GM18867 (cell line): Measurements from ENCODE around the gene ARHGEF4.
A peak's percentile ranks its signal among the peaks of the same experiment; 100 is the strongest.

ENCODE experiments used
- ATAC-seq: cut with Tn5 transposase; IDR thresholded peaks from one replicate; pipeline ENCODE4 v1.9.1; 2021; ENCODE audit warnings: mild to moderate bottlenecking, moderate library complexity; ENCODE audit not compliant: unreplicated experiment

Gene ARHGEF4

GRCh38 chr2:130915149-130915548 lies 78.4 kb downstream of the ARHGEF4 start:
- ATAC-seq, result no peak

DNA sequence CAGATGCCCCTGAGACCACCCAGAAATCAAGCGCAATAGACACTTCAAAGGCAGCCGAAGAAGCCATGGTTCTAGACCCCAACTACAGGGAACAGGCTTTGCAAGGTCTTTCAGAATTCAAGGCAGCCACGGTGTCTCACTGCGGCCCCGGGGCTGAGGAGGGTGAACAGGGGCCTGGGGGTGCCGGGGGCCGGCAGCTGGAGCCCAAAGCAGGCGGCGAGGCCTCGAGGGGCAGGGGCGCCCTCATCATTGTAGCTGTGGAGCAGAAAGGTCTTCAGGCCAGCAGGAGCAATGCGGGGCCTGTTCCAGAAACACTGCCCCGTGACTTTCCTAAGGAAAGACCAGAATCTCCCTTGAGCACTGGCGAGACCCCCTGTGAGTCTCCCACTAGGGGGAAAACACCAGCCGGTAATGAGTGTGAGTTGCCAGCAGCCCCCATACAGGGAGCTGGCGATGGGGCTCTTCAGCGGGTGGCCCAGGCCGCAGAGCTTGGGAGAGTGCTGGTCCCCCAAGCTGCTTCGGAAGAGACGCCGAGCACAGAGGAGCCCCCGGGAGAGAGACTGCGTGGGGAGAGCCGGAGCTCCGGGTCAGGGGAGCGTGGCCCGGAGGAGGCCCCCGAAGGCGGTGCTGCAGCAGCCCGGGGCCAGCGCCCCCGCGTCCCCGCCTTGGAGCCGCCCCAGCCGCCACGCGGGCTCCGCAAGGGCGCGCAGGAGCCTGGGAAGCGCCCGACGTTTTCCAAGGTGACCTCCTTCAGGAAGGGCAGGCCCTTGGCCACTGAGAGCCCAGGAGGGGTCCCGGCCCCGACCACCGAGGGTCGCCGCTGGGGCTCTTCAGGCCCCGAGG lies 79.1 kb downstream of the ARHGEF4 start:
- no peak for ATAC-seq

DNA sequence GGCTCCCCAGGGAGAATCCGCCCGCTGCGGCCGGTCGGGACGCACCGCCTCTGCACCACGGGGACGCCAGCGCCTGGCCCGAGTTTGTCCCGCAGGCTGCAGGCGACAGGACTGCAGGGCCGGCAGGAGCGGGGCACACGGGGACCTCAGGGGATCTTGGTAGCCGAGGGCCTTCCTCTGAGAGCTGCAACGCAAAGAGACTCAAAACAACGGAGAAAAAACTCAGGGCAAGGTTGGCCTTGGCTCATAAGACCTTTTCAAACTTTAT lies 79.7 kb downstream of the ARHGEF4 start:
- ATAC-seq, result no peak

- no peak for ATAC-seq
These were observed 80.4 kb downstream of the ARHGEF4 start for GRCh38 chr2:130917006-130917688.

GRCh38 chr2:130918393-130918792 lies 81.7 kb downstream of the ARHGEF4 start:
- no peak for ATAC-seq

DNA sequence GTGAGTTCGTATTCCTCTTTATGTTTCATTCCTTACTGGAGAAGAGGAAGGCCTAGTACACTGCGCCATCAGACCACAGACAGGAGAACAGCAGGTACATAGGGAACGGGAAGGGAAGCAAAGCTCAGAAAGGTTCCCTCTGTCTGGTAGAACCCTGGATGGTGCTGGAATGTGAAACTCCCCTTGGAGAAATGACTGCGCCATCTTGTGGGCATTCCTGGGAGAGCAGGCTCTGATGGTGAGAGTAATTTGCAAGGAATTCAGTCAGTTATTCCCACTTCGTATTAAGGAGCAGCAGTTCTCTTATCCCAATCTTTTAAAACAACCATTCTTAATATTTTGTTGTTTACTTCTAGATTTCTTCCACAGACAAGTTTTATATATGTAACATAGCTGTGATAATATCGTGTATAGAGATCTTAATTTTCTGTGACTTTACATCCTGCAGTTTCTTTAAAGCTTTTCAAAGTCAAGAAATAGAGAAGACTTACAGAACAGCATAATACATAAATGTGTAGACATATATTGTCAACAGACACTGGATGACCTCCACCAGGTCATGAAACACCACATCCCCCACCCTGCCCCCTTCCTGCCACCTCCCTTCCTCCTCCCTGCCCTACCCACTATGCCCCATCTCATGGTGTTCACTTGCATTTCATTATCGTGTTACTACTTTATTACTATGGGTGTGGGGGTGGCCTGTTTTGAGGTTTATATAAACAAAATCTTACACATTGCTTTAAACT lies 83.9 kb downstream of the ARHGEF4 start:
- no peak for ATAC-seq

- ATAC-seq, result no peak
These were observed 84.4 kb downstream of the ARHGEF4 start for GRCh38 chr2:130921164-130921476.

- no peak for ATAC-seq
These were observed 85.7 kb downstream of the ARHGEF4 start for GRCh38 chr2:130922417-130922816.

DNA sequence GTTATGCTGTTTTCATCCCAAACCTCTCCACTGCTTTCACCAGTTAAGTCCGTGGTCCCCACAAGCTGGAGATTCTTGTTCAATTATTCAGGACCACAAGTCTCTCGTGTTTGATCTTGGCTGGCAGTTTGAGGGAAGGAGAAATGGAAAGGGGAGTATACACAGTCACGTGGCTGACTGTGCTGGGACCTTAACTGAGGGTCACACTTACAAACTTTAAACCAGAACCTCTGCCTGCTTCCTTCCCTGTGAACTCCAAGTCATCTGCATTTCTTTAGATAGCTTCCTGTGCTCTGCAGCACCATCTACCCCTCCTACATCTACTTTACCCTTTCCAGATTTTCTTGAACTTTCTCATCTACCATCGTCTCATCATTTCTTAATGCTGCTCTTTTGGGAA lies 91.7 kb downstream of the ARHGEF4 start:
- ATAC-seq, result no peak

DNA sequence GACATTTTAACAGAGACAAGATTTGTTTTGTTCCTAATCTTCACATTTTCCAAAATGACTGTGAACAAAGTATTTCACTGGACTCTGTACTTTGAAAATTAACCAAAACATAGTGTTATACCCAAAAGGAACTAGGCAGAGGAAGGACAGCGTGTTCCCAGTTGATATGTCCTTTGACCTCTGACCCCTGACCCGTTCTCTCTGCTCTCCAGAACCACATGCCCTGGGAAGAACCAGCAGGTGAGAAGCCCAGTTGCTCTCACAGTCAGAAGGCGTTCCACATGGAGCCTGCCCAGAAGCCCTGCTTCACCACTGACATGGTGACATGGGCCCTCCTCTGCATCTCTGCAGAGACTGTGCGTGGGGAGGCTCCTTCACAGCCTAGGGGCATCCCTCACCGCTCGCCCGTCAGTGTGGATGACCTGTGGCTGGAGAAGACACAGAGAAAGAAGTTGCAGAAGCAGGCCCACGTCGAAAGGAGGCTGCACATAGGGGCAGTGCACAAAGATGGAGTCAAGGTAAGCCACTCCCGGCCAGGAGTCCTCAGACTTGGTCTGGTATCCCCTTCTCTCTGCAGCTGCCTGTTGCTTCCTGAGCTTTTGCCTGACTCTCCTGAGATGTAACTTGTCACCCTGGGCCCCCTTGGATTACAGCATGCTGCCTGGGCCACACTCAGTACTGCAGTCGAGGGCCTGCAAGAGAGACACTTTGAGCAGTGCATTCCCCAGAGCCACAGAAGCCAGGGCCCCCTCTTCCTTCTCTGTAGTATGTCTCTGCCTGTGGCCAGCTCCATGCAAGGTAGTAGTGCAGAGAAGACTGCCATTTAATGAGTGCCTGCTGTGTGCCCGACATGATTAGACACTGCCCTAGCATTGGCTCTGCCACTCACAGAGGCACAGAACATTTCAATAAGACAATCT lies 94.3 kb downstream of the ARHGEF4 start:
- ATAC-seq, result no peak

- ATAC-seq, result no peak
These were observed 96.8 kb downstream of the ARHGEF4 start for GRCh38 chr2:130933501-130933900.

GRCh38 chr2:130936451-130936850 lies 99.7 kb downstream of the ARHGEF4 start:
- ATAC-seq, result no peak

- ATAC-seq, result no peak
These were observed 111.3 kb downstream of the ARHGEF4 start for GRCh38 chr2:130947967-130948366.

DNA sequence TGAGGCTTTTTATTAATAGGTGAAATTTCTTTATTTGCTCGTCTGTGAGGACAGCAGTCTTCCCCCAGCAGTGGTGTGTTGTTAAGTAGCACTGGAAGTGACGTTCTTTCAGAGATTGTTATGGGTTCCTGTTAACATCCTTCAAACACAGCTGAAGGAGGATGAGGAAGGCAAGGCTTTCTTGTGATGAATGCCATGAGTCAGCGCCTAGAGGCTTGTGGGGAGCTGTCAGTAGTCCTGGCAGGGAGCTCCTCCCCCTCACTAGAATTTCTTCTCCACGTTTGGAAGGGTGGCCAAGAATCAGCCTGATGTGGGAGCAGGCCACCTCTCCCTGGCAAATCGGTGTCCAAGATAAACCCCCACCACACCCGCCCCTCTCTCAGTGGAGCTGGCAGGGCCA lies 113.2 kb downstream of the ARHGEF4 start:
- ATAC-seq, result no peak

DNA sequence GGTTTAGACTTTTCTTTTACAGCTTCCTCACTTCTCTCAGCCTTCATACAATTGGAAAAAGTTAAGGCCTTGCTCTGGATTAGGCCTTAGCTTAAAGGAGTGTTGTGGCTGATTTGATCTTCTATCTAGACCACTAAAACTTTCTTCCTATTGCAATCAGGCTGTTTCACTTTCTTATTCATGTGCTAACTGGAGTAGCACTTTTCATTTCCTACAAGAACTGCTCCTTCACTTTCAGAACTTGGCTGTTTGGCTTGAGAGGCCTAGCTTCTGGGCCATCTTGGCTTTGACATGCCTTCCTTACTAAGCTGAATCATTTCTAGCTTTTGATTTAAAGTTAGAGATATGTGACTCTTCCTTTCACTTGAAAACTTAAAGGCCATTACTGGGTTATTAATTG lies 114.3 kb downstream of the ARHGEF4 start:
- peak; percentile 84 for ATAC-seq

DNA sequence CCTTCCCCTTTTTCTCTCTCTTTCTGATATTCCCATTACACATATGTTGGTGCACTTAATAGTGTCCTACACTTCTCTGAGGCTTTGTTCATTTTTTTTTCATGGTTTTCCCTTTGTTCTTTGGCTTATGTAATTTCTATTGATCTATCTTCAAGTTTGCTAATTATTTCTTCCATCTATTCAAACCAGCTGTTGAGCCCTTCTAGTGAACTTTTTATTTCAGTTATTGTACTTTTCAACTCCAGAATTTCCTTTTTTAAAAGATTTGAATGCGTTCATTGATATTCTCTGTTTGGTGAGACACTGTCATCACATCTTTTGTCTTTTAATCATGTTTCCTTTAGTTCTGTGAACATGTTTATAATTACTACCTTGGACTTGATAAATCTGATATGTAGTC lies 118.2 kb downstream of the ARHGEF4 start:
- no peak for ATAC-seq

DNA sequence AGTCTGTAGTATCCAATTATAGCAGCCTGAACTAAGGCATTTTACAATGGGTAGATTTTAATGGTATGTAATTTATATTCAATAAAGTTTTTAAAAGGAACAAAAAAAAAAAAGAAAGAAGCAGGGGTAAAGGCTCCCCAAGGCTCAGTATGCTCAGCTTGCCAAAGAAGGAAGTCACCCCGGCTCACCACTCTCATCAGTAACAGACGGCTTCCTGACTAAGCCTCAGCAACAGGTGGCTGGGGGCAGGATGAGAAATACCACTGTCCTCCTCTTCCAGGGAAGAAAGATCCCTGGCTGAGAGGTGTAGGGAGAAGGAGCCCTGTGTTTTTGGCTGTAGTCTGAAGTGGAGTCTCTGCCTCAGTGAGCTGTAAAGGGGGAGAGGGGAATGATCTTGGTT lies 121.2 kb downstream of the ARHGEF4 start:
- no peak for ATAC-seq

DNA sequence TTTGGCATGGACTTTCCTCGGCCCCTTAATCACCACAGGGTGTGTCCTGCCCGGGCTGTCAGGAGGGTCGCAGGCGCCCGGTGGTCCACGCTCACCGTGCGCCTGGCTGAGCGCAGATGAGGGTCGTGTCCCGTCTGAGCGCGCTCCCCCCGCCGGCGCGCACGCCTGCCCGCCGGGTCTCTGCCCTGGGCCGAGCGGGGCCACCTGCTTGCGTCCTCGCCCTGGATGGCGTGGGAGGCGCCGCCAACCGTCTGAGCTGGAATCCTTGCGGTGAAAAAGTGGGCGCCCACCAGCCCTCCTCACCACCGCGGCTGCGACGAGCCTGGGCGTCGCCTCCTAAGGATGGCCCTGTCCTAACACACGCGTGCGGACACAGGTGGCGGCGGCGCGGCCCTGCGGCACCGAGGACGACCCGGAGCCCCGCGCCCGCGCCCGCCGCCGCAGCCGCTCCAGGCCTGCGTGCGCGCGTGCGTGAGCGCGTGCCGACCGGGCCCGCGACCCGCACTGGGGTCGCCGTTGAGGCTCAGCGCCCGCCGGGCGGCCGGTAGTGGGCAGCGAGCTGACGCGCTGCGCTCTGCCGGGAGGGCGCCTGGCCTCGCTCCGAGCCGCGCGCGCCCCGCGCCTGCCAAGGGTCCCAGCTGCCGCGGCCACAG lies 126.6 kb downstream of the ARHGEF4 start:
- ATAC-seq, result no peak

- no peak for ATAC-seq
These were observed 127.4 kb downstream of the ARHGEF4 start for GRCh38 chr2:130963849-130964793.
